ENCODE data around the gene NUBP2. TPM values are rescaled to one million over a fixed set of nuclear protein-coding genes. Genes with fewer than 3 reads are reported as not detected.

Gene NUBP2
- total and polyA plus RNA-seq, 12 donors: 24.1 to 74.1 (median 29.4) TPM

DNA sequence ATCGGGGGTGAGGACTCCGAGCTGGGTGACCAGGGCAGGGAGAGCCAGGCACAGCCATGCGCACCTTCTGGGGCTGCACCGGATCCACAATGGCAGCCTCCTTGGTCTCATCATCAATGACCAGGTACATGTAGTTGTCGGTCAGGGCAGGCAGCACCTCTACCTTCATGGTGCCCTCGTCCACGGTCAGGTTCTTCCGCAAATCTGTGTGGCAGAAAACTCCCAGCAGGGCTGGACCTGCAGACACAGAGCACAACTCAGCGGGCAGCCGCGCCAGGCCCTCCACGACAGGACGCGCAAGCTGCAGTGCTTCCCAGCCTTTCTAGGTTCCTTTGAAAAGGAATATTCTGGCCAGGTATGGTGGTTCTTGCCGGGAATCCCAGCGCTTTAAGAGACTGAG is 40.0 kb downstream of the NUBP2 start:
- DNase-seq: no peak
- ATAC-seq: no peak
- 94 to 96% methylated on average over 16 of the region's 16 CpGs for WGBS, 2 donors

DNA sequence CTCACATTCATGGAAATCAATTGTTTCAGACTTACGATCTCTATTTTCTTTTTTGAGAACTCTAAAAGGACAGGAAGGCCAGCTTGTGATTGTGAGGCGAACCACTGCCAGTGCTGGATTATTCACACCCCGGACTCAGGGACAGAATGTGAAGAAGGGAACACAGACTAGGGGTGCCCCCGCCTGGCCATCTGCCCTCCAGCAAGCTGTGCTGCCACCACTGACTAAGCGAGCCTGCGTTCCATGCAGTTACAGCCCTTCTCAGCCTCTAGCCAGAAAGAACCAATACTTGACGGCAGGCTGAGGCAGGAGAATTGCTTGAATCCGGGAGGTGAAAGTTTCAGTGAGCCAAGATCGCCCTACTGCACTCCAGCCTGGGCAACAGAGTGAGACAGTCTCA is 41.1 kb downstream of the NUBP2 start:
- TF ChIP-seq, protein P1, sequence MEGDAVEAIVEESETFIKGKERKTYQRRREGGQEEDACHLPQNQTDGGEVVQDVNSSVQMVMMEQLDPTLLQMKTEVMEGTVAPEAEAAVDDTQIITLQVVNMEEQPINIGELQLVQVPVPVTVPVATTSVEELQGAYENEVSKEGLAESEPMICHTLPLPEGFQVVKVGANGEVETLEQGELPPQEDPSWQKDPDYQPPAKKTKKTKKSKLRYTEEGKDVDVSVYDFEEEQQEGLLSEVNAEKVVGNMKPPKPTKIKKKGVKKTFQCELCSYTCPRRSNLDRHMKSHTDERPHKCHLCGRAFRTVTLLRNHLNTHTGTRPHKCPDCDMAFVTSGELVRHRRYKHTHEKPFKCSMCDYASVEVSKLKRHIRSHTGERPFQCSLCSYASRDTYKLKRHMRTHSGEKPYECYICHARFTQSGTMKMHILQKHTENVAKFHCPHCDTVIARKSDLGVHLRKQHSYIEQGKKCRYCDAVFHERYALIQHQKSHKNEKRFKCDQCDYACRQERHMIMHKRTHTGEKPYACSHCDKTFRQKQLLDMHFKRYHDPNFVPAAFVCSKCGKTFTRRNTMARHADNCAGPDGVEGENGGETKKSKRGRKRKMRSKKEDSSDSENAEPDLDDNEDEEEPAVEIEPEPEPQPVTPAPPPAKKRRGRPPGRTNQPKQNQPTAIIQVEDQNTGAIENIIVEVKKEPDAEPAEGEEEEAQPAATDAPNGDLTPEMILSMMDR (IDR thresholded peaks at IDR 0.05): peak in 2 of 9 donors; percentile 8 to 23
- no peaks in the 10 kb centered on the region for H3K9me3 ChIP-seq
- ATAC-seq (no peak), DNase-seq (no peak)
- H3K27me3 ChIP-seq: no peaks in the 10 kb centered on the region
- no peak overlapping the region for H3K27ac ChIP-seq
- no peak overlapping the region for H3K4me3 ChIP-seq
- intact Hi-C loops (cut with DNase I): no loop called here
- peaks cover 5 to 41% (median 35%) of the 10 kb centered on the region in 9 donors for H3K4me1 ChIP-seq
- WGBS, 2 donors: 52 to 59% methylated on average over 9 of the region's 9 CpGs
- H3K36me3 ChIP-seq: peaks cover 0 to 42% (median 13%) of the 10 kb centered on the region in 9 donors

More for the DNA sequence above, 40.0 kb downstream of the NUBP2 start:
- intact Hi-C loops (cut with DNase I): no loop called here
- Histone ChIP-seq H3K4me1 (peaks cover 3 to 31% (median 25%) of the 10 kb centered on the region in 9 donors), H3K36me3 (peaks cover 0 to 52% (median 19%) of the 10 kb centered on the region in 9 donors), H3K27me3 (no peaks in the 10 kb centered on the region), H3K4me3 (no peak overlapping the region), H3K9me3 (no peaks in the 10 kb centered on the region), H3K27ac (no peak overlapping the region)
- TF ChIP-seq, protein P1 (IDR thresholded peaks at IDR 0.05): no peak

DNA sequence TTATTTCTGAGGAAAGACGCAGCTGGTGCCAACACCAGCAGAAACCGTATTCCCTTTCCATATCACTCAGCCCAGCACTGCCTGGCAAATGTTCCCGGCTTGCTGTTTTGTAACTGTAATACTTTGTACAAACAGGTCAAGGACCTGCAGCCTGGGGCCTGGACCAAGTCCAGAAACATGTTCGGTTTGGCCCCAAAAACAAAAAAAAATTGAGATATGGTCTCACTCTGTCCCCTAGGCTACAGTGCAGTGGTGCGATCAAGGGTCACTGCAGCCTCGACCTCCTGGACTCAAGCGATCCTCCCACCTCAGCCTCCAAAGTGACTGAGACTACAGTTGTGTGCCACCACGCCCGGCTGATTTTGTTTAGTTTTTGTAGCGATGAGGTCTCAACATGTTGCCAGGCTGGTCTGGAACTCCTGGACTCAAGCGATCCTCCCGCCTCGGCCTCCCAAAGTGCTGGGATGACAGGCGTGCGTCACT is 42.7 kb downstream of the NUBP2 start:
- Histone ChIP-seq H3K4me1 (peaks cover 6 to 57% (median 49%) of the 10 kb centered on the region in 9 donors), H3K27me3 (no peaks in the 10 kb centered on the region), H3K4me3 (peak overlapping the region in 9 of 10 donors; percentile 72 to 96 (median 83)), H3K36me3 (peaks cover 0 to 43% (median 11%) of the 10 kb centered on the region in 9 donors), H3K9me3 (no peaks in the 10 kb centered on the region), H3K27ac (peak overlapping the region in 7 of 10 donors; percentile 61 to 90 (median 85))
- whole genome bisulfite sequencing, 2 donors: 68 to 80% methylated on average over 15 of the region's 15 CpGs
- no peak for ATAC-seq
- intact Hi-C loops (cut with DNase I): no loop called here
- DNase-seq: no peak
- TF ChIP-seq, protein P1 (IDR thresholded peaks at IDR 0.05): no peak

DNA sequence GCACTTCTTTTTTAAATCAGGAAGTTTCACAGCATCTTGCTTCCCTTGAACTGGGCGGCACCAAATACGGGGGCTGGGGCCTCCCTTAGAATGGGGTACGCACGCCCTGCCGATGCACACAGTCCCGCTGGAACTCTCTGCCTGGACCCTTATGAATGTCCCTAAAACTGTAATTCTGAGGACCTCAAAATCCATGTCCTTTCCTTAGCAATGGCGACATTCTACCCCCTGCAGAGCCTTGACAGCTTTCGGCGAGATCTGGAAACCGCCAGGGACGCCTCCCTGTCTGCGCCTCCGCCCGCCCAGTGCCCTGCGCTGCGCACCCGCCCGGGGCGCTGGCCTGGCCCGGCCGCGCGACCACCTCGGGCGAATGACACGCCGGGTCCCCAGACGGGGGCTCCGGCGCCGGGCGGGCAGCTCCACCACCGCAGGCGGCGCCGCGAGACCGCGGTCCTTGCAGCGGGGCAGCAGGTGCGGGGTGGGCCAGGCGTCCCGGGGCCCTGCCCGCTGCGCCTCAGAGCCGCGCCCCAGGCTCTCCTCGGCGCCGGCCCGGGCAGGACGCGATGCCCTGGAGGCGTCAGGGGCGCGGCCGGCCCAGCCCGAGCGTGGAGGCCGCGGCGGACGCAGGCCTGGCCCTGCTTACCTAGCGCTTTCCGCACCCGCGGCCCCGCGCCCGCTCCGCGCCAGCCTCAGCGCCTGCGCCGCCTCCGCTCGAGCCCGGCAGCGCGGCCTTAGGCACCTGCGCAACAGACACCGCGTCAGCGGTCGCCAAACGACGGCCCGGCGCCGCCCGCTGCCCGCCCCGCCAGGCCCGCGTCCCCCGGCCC is 43.3 kb downstream of the NUBP2 start:
- Histone ChIP-seq H3K4me3 (peak overlapping the region; percentile 23 to 96 (median 83)), H3K9me3 (no peaks in the 10 kb centered on the region), H3K4me1 (peaks cover 6 to 58% (median 50%) of the 10 kb centered on the region in 9 donors), H3K36me3 (peaks cover 0 to 41% (median 5%) of the 10 kb centered on the region in 9 donors), H3K27me3 (no peaks in the 10 kb centered on the region), H3K27ac (peak overlapping the region in 9 of 10 donors; percentile 53 to 90 (median 84))
- DNase-seq: peak in 1 of 2 donors; percentile 22
- peak in 6 of 8 donors; percentile 1 to 24 (median 8) for ATAC-seq
- 1 to 2% methylated on average over 68 to 93 of the region's 96 CpGs for WGBS, 2 donors
- intact Hi-C loops (cut with DNase I): no loop called here
- TF ChIP-seq, protein P1 (IDR thresholded peaks at IDR 0.05): peak in 2 of 9 donors; percentile 6 to 14
